ENCODE results near the gene MSL2.

GRCh38 chr3:136186846-136187245 lies 9.3 kb downstream of the MSL2 start:
- TF ChIP-seq MAX (CRISPR knock-in tag; IDR thresholded peaks at IDR 0.05) (no peak), E2F1 (CRISPR knock-in tag; IDR thresholded peaks at IDR 0.05) (no peak), CBFB (CRISPR knock-in tag; IDR thresholded peaks at IDR 0.05; ENCODE audit: low read depth) (no peak), CTCF (IDR thresholded peaks at IDR 0.05) (no peak)

All from WTC11 (cell line).